NOMO-1 (cell line): ENCODE measurements around the gene SLC24A3.
"Not testable (repeated sequence)": the region's sequence is repeated elsewhere in the genome, so short reads cannot be mapped to it uniquely, and the experiment has no call there.

Experiments used
- DNase-seq, 2 experiments: peaks; one replicate each; lab custom pipeline; 2025; ENCODE audit not compliant: unreplicated experiment in 2 of 2; lab: John Stamatoyannopoulos, UW

Gene SLC24A3

GRCh38 chr20:19652591-19653026 is 440.2 kb downstream of the SLC24A3 start:
- no peak for DNase-seq

GRCh38 chr20:19653327-19653726 is 440.9 kb downstream of the SLC24A3 start:
- DNase-seq = no peak

- DNase-seq = no peak
These were observed 442.5 kb downstream of the SLC24A3 start for GRCh38 chr20:19654921-19655320.

GRCh38 chr20:19658137-19658536 is 445.7 kb downstream of the SLC24A3 start:
- peak; percentile 81 to 88 for DNase-seq

GRCh38 chr20:19659448-19659847 is 447.0 kb downstream of the SLC24A3 start:
- DNase-seq = no peak

- DNase-seq = no peak
These were observed 448.5 kb downstream of the SLC24A3 start for GRCh38 chr20:19660808-19661378.

GRCh38 chr20:19661717-19662636 is 449.5 kb downstream of the SLC24A3 start:
- peak in 1 of 2 experiments; percentile 72 for DNase-seq

- no peak for DNase-seq
These were observed 450.2 kb downstream of the SLC24A3 start for GRCh38 chr20:19662637-19662995.

GRCh38 chr20:19668418-19668817 is 456.0 kb downstream of the SLC24A3 start:
- DNase-seq = peak in 1 of 2 experiments; percentile 31

- no peak for DNase-seq
These were observed 458.4 kb downstream of the SLC24A3 start for GRCh38 chr20:19670829-19671228.

- DNase-seq = no peak
These were observed 458.9 kb downstream of the SLC24A3 start for GRCh38 chr20:19671374-19671773.

GRCh38 chr20:19672498-19672897 is 460.1 kb downstream of the SLC24A3 start:
- DNase-seq = no peak

- DNase-seq = no peak
These were observed 461.1 kb downstream of the SLC24A3 start for GRCh38 chr20:19673575-19673974.

GRCh38 chr20:19676202-19676601 is 463.8 kb downstream of the SLC24A3 start:
- no peak for DNase-seq

- peak; percentile 20 to 24 for DNase-seq
These were observed 464.9 kb downstream of the SLC24A3 start for GRCh38 chr20:19677336-19677735.

GRCh38 chr20:19678591-19678990 is 466.1 kb downstream of the SLC24A3 start:
- not testable (repeated sequence) for DNase-seq

GRCh38 chr20:19679900-19680495 is 467.6 kb downstream of the SLC24A3 start:
- no peak for DNase-seq

GRCh38 chr20:19682249-19682648 is 469.8 kb downstream of the SLC24A3 start:
- DNase-seq = no peak

- no peak for DNase-seq
These were observed 470.7 kb downstream of the SLC24A3 start for GRCh38 chr20:19683188-19683587.

GRCh38 chr20:19683822-19684221 is 471.4 kb downstream of the SLC24A3 start:
- DNase-seq = no peak

GRCh38 chr20:19688031-19688806 is 475.8 kb downstream of the SLC24A3 start:
- DNase-seq = no peak
